Esophagus muscularis mucosa (tissue), 4 donors: ENCODE results near the gene VASH2.

ENCODE experiments used
- CTCF ChIP-seq, 3 experiments: fragments of 200-600 bp in 2 of 3; fragments of 450-650 bp in 1 of 3; sonication (generic) in 2 of 3; IDR thresholded peaks; one replicate each; pipeline ENCODE4 v1.5.1; 2017 to 2019; ENCODE audit warnings: antibody characterized with exemption in 3 of 3, mild to moderate bottlenecking in 2 of 3, moderate library complexity in 1 of 3
- EP300 ChIP-seq: sonication (generic); formaldehyde crosslinking; IDR thresholded peaks from one replicate; pipeline ENCODE4 v1.6.1; 2017; ENCODE audit warnings: antibody characterized with exemption
- POLR2A ChIP-seq: fragments of 450-650 bp; IDR thresholded peaks from one replicate; pipeline ENCODE4 v1.6.1; 2017; ENCODE audit warnings: antibody characterized with exemption, moderate library complexity, mild to moderate bottlenecking, low read depth
- POLR2AphosphoS5 ChIP-seq, 2 donors: sonication (generic); formaldehyde crosslinking; IDR thresholded peaks; one replicate each; pipeline ENCODE4 v1.6.1; 2017; ENCODE audit warnings: antibody characterized with exemption in 2 of 2

- no peak for TF ChIP-seq POLR2A
- no peak for TF ChIP-seq CTCF (IDR thresholded peaks at IDR 0.05)
- no peak for TF ChIP-seq POLR2AphosphoS5 (IDR thresholded peaks at IDR 0.05)
- no peak for TF ChIP-seq EP300
These were observed 7.0 kb upstream of the VASH2 start for GRCh38 chr1:212943393-212943710.
